ENCODE data around the gene OVCA2. TPM values are rescaled to one million over a fixed set of nuclear protein-coding genes. Genes with fewer than 3 reads are reported as not detected.

OVCA2 gene
- total RNA-seq, 4 donors from 2014 or later: 18.6 to 37.3 (median 35.0) TPM

GRCh38 chr17:2034806-2035540 lies 6.8 kb upstream of the OVCA2 start:
- H3K4me1 ChIP-seq: peaks cover 0 to 33% (median 12%) of the 10 kb centered on the region in 4 donors
- no peaks in the 10 kb centered on the region for H3K27me3 ChIP-seq
- TF ChIP-seq EP300 (IDR thresholded peaks at IDR 0.05) (no peak), POLR2A (IDR thresholded peaks at IDR 0.05) (no peak), CTCF (IDR thresholded peaks at IDR 0.05) (no peak)
- no peak for DNase-seq (ENCODE audit: low spot score in 2 of 2)
- H3K4me3 ChIP-seq: no peak overlapping the region
- WGBS, 2 donors: 61% methylated on average over 2 to 3 of the region's 9 CpGs
- H3K9me3 ChIP-seq: no peaks in the 10 kb centered on the region
- H3K27ac ChIP-seq: no peak overlapping the region
- H3K36me3 ChIP-seq: peaks cover 2 to 60% (median 7%) of the 10 kb centered on the region in 3 donors

- no peak for TF ChIP-seq POLR2A (IDR thresholded peaks at IDR 0.05)
- no peak for TF ChIP-seq EP300 (IDR thresholded peaks at IDR 0.05)
- TF ChIP-seq CTCF (IDR thresholded peaks at IDR 0.05): no peak
- WGBS, 2 donors: 84% methylated on average over 19 to 26 of the region's 29 CpGs
- peaks cover 2 to 67% (median 7%) of the 10 kb centered on the region in 3 donors for H3K36me3 ChIP-seq
These were observed 6.0 kb upstream of the OVCA2 start for GRCh38 chr17:2035541-2036488.

DNA sequence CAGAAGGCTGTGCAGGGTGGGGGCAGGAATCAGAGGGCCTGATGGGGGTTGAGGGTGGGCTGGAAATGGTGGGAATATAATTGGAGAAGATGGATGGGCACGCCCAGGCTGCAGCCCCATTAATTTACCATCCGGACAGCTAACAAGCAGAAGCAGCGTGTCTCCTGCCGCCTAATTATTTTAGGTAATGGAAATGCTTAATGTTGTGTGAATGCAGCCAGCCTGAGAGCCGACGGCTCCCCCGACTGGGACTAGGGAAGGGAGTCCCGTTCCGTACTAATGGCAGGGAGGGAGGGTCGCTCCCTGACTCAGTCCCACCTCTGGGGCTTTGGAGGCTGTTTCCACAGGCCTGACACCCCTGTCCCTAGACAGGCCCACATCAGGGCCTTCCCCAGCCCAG lies 4.7 kb upstream of the OVCA2 start:
- WGBS, 2 donors: 82 to 88% methylated on average over 10 of the region's 10 CpGs
- Histone ChIP-seq H3K27ac (no peak overlapping the region), H3K4me3 (no peak overlapping the region), H3K27me3 (no peaks in the 10 kb centered on the region), H3K9me3 (no peaks in the 10 kb centered on the region), H3K36me3 (peaks cover 2 to 67% (median 7%) of the 10 kb centered on the region in 3 donors), H3K4me1 (peaks cover 0 to 25% (median 7%) of the 10 kb centered on the region in 4 donors)
- no peak for TF ChIP-seq CTCF (IDR thresholded peaks at IDR 0.05)
- no peak for TF ChIP-seq POLR2A (IDR thresholded peaks at IDR 0.05)
- TF ChIP-seq EP300 (IDR thresholded peaks at IDR 0.05): no peak
- DNase-seq (ENCODE audit: low spot score in 2 of 2): no peak

More at GRCh38 chr17:2035541-2036488, 6.0 kb upstream of the OVCA2 start:
- Histone ChIP-seq H3K9me3 (no peaks in the 10 kb centered on the region), H3K27me3 (no peaks in the 10 kb centered on the region), H3K4me1 (peaks cover 0 to 29% (median 10%) of the 10 kb centered on the region in 4 donors), H3K4me3 (no peak overlapping the region), H3K27ac (no peak overlapping the region)
- no peak for DNase-seq (ENCODE audit: low spot score in 2 of 2)

DNA sequence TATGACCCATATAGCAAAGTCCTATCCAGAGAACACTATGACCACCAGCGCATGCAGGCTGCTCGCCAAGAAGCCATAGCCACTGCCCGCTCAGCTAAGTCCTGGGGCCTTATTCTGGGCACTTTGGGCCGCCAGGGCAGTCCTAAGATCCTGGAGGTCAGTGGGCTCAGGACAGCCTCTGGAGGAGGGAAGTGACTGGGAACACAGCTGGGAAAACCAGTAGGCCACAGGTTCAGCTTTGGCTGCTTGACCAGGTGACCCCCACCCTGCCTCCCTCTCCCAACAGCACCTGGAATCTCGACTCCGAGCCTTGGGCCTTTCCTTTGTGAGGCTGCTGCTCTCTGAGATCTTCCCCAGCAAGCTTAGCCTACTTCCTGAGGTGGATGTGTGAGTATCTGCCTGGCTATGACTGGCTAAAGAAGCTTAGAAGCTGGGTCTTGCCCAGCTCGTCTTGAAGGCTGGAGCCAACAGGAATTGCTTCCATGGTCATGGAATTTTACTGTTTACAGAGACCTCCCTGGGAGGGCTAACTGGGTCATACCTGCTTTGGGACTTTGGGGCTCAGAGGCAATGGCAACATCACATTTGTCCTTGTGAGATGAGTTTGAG lies 1.5 kb upstream of the OVCA2 start:
- H3K4me3 ChIP-seq: no peak overlapping the region
- H3K27me3 ChIP-seq: no peaks in the 10 kb centered on the region
- TF ChIP-seq EP300 (IDR thresholded peaks at IDR 0.05) (no peak), POLR2A (IDR thresholded peaks at IDR 0.05) (no peak), CTCF (IDR thresholded peaks at IDR 0.05) (no peak)
- WGBS, 2 donors: 83 to 86% methylated on average over 7 of the region's 7 CpGs
- H3K36me3 ChIP-seq: peaks cover 2 to 72% (median 7%) of the 10 kb centered on the region in 3 donors
- H3K27ac ChIP-seq: peak overlapping the region in 1 of 4 donors; percentile 88
- no peak for DNase-seq (ENCODE audit: low spot score in 2 of 2)
- no peaks in the 10 kb centered on the region for H3K9me3 ChIP-seq
- H3K4me1 ChIP-seq: peaks cover 0 to 35% (median 17%) of the 10 kb centered on the region in 4 donors
